Heart left ventricle (tissue), 16 donors: ENCODE measurements around the gene SHOC1. TPM values are rescaled to one million over a fixed set of nuclear protein-coding genes. Genes with fewer than 3 reads are reported as not detected.
"Not testable (repeated sequence)": the region's sequence is repeated elsewhere in the genome, so short reads cannot be mapped to it uniquely, and the experiment has no call there.

ENCODE experiments used
- ATAC-seq, 4 donors: fragments of 200-7000 bp; cut with Tn5 transposase; one replicate each; pipeline ENCODE4 v1.9.1; 2020 to 2022; ENCODE audit warnings: moderate library complexity in 4 of 4, mild to moderate bottlenecking in 3 of 4, moderate number of reproducible peaks in 1 of 4
- DNase-seq, 5 donors: peaks; one replicate each; pipeline ENCODE4 v3.0.0-alpha.2; 2020
- H3K27ac ChIP-seq, 12 donors: fragments of 200-600 bp; sonication (generic) in 4 of 12; one replicate each; pipeline versions ENCODE4 v1.5.0 to v1.8.0; 2016 to 2022; ENCODE audit warnings: mild to moderate bottlenecking in 2 of 12
- H3K27me3 ChIP-seq, 9 donors: fragments of 200-600 bp; sonication (generic) in 2 of 9; one replicate each; pipeline versions ENCODE4 v1.5.1 to v1.8.0; 2016 to 2022; ENCODE audit warnings: mild to moderate bottlenecking in 3 of 9
- H3K36me3 ChIP-seq, 9 donors: fragments of 200-600 bp; sonication (generic) in 2 of 9; one replicate each; pipeline versions ENCODE4 v1.5.0 to v1.8.0; 2018 to 2022; ENCODE audit warnings: mild to moderate bottlenecking in 2 of 9
- H3K4me1 ChIP-seq, 12 donors: fragments of 200-600 bp; sonication (generic) in 4 of 12; one replicate each; pipeline versions ENCODE4 v1.5.0 to v1.8.0; 2016 to 2022; ENCODE audit warnings: mild to moderate bottlenecking in 3 of 12
- H3K4me3 ChIP-seq, 12 donors: fragments of 200-600 bp; sonication (generic) in 4 of 12; one replicate each; pipeline versions ENCODE4 v1.5.0 to v1.8.0; 2017 to 2022; ENCODE audit warnings: mild to moderate bottlenecking in 9 of 12, moderate library complexity in 4 of 12
- H3K9me3 ChIP-seq, 12 donors: fragments of 200-600 bp; sonication (generic) in 4 of 12; one replicate each; pipeline versions ENCODE4 v1.5.0 to v1.8.0; 2016 to 2022; ENCODE audit warnings: mild to moderate bottlenecking in 1 of 12
- POLR2A ChIP-seq, 2 donors: fragments of 450-650 bp; IDR thresholded peaks; one replicate each; pipeline ENCODE4 v1.6.1; 2017; ENCODE audit warnings: antibody characterized with exemption in 2 of 2, mild to moderate bottlenecking in 2 of 2, moderate library complexity in 2 of 2
- WGBS, 4 donors: extraction: QIAGEN DNeasy Blood & Tissue Kit in 2 of 4; methylation state at CpG; one replicate each; pipeline versions ENCODE4 v1.1.5 to v1.1.7; 2013 to 2018; 5-methylcytosine and 5-hydroxymethylcytosine counted together
- intact Hi-C, 10 donors: fragments of 100-400 bp; cut with DNase I; formaldehyde crosslinking; loops; one replicate each; pipeline versions ENCODE4 v1.11.1 to v1.14.2; 2022
- polyA plus RNA-seq, 2 donors: library from polyadenylated mRNA; stranded (reverse); fragments of 200-250 nt; gene quantifications; one replicate each; pipeline ENCODE4 v1.2.3, GENCODE V29; 2013
- total RNA-seq, 9 donors: library from RNA; depleted of rRNA in 2 of 9; stranded (reverse); fragments of >200 nt in 2 of 9; fragmentation: NEBNext Ultra II Directional in 3 of 9; extraction: Animal tissue kit (Norgen Biotek cat#: 25700) in 3 of 9; gene quantifications; one replicate each; pipeline versions ENCODE4 v1.1.0 to v1.2.4, GENCODE V29; 2016 to 2023
- TF ChIP-seq, protein P1 (sequence below), 12 donors: fragments of 200-600 bp; sonication (generic) in 4 of 12; IDR thresholded peaks; one replicate each; pipeline versions ENCODE4 v1.5.0 to v1.8.0; 2018 to 2022; ENCODE audit warnings: antibody characterized with exemption in 12 of 12, mild to moderate bottlenecking in 5 of 12
- donor health status: ischemic (EF 13 %, LVEDD 7.1; RV severe dilation, severe dysfunction).
- donor health status: healthy with polysubstance abuse.
- donor health status: DM: no; HTN: yes; CAD: no.
- donor health status: DM: no; HTN: no; CAD: no.
- donor health status: ischemic (EF 25% LVEDD 6.9; RV normal size, moderate dysfunction).
- donor health status: ischemic (EF 25% LVEDD 5.7; RV mildly dilated, moderate dysfunction).
- donor health status: healthy.
- donor health status: DM: yes; HTN: yes; CAD: no.
- donor health status: ischemic (EF 35%, LVEDD 5.7; RV mildly dilated, moderate dysfunction).
- donor health status: nonischemic (EF 11% LVEDD 7.7; RV severe dilation, severe dysfunction).
- donor health status: DM: yes; HTN: yes; CAD: no.
- donor health status: PGD.
- donor health status: ischemic (EF 29% LVEDD 5.4; RV normal size, mild dysfunction).
- donor health status: nonischemic (EF 23%, LVEDD 6.1; RV moderate dilation, normal function).

Gene SHOC1
- total and polyA plus RNA-seq, 11 donors: 0.01 TPM; not detected in 10

DNA sequence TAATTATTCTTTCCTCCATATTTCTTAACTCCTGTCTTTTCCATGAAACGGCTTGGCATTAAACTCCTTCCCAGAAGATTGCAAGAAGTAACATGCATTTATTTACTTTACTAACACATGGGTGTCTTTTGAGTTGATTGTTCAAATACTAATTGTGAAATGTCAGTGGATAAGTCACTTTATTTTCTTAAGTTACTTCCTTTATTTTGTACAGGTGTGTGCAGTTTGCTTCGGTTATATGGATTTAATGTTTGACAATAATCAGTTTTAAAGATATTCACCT is 761 bp upstream of the SHOC1 start:
- Histone ChIP-seq H3K27me3 (no peaks in the 10 kb centered on the region), H3K9me3 (no peaks in the 10 kb centered on the region), H3K27ac (no peak overlapping the region), H3K4me3 (no peak overlapping the region), H3K36me3 (no peaks in the 10 kb centered on the region), H3K4me1 (no peaks in the 10 kb centered on the region)
- ATAC-seq (no peak), DNase-seq (no peak)
- intact Hi-C loops: loop anchor here in 1 of 10 donors (10.0 kb wide), 1 partner anchor 89 kb away; no protein-coding TSS in a partner anchor
- TF ChIP-seq POLR2A (IDR thresholded peaks at IDR 0.05): no peak
- TF ChIP-seq, protein P1, sequence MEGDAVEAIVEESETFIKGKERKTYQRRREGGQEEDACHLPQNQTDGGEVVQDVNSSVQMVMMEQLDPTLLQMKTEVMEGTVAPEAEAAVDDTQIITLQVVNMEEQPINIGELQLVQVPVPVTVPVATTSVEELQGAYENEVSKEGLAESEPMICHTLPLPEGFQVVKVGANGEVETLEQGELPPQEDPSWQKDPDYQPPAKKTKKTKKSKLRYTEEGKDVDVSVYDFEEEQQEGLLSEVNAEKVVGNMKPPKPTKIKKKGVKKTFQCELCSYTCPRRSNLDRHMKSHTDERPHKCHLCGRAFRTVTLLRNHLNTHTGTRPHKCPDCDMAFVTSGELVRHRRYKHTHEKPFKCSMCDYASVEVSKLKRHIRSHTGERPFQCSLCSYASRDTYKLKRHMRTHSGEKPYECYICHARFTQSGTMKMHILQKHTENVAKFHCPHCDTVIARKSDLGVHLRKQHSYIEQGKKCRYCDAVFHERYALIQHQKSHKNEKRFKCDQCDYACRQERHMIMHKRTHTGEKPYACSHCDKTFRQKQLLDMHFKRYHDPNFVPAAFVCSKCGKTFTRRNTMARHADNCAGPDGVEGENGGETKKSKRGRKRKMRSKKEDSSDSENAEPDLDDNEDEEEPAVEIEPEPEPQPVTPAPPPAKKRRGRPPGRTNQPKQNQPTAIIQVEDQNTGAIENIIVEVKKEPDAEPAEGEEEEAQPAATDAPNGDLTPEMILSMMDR (IDR thresholded peaks at IDR 0.05): no peak
- 93 to 98% (median 95%) methylated on average over 2 of the region's 2 CpGs for WGBS, 4 donors

DNA sequence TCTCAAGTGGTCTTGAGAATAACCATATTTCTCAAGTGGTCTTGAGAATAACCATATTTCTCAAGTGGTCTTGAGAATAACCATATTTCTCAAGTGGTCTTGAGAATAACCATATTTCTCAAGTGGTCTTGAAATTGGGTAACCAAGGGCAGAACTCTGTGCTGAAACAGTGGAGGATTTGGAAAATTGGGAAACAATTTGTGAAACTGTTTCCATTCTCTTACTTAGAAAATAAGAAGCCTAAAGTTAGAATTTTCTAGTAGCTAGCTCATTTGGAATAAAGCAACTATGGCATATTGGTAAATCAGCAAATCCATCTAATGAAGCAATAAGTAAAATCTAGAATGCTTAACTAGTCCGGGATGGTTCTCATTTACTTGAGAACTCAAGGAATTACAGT is 2.9 kb downstream of the SHOC1 start:
- not testable (repeated sequence) for H3K27ac ChIP-seq, ATAC-seq, H3K9me3 ChIP-seq, DNase-seq, H3K27me3 ChIP-seq, H3K4me1 ChIP-seq, H3K36me3 ChIP-seq, H3K4me3 ChIP-seq
- WGBS, 4 donors: 92 to 97% (median 95%) methylated on average over 1 of the region's 1 CpG
- intact Hi-C loops: loop anchor here in 1 of 10 donors (10.0 kb wide), 1 partner anchor 93 kb away; no protein-coding TSS in a partner anchor

DNA sequence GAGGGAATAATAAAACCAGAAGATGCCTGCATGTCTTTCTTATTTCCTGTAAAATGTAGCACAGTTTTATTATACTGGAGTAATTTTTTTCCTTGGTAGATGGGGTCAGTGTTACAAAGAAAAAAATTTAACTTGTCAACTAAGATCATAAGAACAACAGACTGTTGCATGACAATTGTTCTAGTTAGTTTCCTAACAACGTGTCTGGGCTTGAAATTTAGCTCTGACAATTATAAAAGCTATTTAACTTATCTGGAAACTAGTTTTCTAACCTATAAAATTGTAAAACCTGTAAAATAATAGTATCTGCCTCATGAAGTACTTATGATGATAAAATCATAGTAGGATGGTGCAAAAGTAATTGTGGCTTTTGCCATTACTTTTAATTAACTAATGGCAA is 4.9 kb downstream of the SHOC1 start:
- intact Hi-C loops: loop anchor here in 1 of 10 donors (10.0 kb wide), 1 partner anchor 95 kb away; no protein-coding TSS in a partner anchor
- no peaks in the 10 kb centered on the region for H3K36me3 ChIP-seq
- ATAC-seq (no peak), DNase-seq (no peak)
- H3K27ac ChIP-seq: no peak overlapping the region
- peaks cover 0 to 14% (median 3%) of the 10 kb centered on the region in 12 donors for H3K9me3 ChIP-seq
- 89 to 94% (median 92%) methylated on average over 1 of the region's 1 CpG for whole genome bisulfite sequencing, 4 donors
- H3K4me3 ChIP-seq: no peak overlapping the region
- H3K4me1 ChIP-seq: no peaks in the 10 kb centered on the region
- no peaks in the 10 kb centered on the region for H3K27me3 ChIP-seq
- TF ChIP-seq, protein P1 (IDR thresholded peaks at IDR 0.05): no peak
- no peak for TF ChIP-seq POLR2A (IDR thresholded peaks at IDR 0.05)

DNA sequence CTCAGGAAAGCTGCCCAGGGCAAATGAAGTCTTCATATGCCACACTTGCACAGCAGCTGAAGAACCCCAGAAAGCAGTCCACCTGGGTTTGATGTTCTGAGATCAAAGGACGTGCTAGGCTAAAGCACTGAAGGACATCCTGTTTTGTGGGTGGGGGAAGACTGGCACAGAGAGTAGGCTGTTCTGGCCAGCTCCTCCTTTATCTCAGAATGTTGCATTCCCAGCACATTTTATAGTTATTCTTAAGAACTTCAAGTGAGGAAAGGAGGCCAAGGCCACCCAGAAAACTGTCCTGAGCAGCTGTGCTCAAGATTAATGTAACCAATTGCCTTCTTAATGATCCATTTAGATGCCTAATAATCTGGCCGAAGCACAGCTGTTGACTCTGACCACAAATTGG is 10.9 kb downstream of the SHOC1 start:
- H3K4me3 ChIP-seq: no peak overlapping the region
- DNase-seq: no peak
- no peak overlapping the region for H3K27ac ChIP-seq
- no peaks in the 10 kb centered on the region for H3K27me3 ChIP-seq
- no peaks in the 10 kb centered on the region for H3K4me1 ChIP-seq
- H3K36me3 ChIP-seq: no peaks in the 10 kb centered on the region
- WGBS, 4 donors: 81 to 87% (median 83%) methylated on average over 2 of the region's 2 CpGs
- H3K9me3 ChIP-seq: peaks cover 0 to 14% (median 3%) of the 10 kb centered on the region in 12 donors
- TF ChIP-seq POLR2A (IDR thresholded peaks at IDR 0.05): no peak
- TF ChIP-seq, protein P1 (IDR thresholded peaks at IDR 0.05): no peak
- ATAC-seq: no peak
- intact Hi-C loops: no loop called here

DNA sequence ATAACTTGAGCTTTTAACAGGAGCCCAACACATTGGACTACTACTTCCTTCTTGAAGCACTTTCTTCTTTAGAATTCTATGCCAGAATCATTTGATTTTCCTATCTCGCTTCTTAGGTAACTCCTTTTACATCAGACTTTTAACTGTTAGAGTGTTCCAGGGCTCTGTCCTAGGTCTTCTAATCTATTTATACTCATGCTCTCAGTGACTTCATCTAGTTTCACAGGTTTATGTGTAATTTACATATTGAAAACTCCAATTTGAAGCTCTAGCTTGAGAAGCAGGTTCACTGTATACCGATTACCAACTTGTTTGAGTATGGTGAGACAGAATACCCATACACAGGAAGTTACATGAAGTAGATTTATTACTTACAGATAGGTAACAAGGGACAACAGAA is 11.3 kb downstream of the SHOC1 start:
- WGBS, 4 donors: 94 to 98% (median 96%) methylated on average over 2 of the region's 2 CpGs
- ATAC-seq: no peak
- Histone ChIP-seq H3K9me3 (peaks cover 0 to 14% (median 3%) of the 10 kb centered on the region in 12 donors), H3K27ac (no peak overlapping the region), H3K27me3 (no peaks in the 10 kb centered on the region), H3K4me3 (no peak overlapping the region), H3K36me3 (no peaks in the 10 kb centered on the region), H3K4me1 (no peaks in the 10 kb centered on the region)
- intact Hi-C loops: no loop called here
- DNase-seq: no peak
- TF ChIP-seq, protein P1 (IDR thresholded peaks at IDR 0.05): no peak
- no peak for TF ChIP-seq POLR2A (IDR thresholded peaks at IDR 0.05)
